Stimulated activated CD8-positive, alpha-beta memory T cell treated with anti-CD3 and anti-CD28 coated beads, Interleukin-15, amount 100 ng/mL, for 48 hours (primary cell): ENCODE results near the gene LYVE1.
"Not testable (repeated sequence)": the region's sequence is repeated elsewhere in the genome, so short reads cannot be mapped to it uniquely, and the experiment has no call there.

Experiments used
- DNase-seq, 2 donors: peaks; one replicate each; pipeline ENCODE4 v3.0.0-alpha.2; 2020; ENCODE audit warnings: low read depth in 2 of 2

Gene LYVE1, protein sequence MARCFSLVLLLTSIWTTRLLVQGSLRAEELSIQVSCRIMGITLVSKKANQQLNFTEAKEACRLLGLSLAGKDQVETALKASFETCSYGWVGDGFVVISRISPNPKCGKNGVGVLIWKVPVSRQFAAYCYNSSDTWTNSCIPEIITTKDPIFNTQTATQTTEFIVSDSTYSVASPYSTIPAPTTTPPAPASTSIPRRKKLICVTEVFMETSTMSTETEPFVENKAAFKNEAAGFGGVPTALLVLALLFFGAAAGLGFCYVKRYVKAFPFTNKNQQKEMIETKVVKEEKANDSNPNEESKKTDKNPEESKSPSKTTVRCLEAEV

DNA sequence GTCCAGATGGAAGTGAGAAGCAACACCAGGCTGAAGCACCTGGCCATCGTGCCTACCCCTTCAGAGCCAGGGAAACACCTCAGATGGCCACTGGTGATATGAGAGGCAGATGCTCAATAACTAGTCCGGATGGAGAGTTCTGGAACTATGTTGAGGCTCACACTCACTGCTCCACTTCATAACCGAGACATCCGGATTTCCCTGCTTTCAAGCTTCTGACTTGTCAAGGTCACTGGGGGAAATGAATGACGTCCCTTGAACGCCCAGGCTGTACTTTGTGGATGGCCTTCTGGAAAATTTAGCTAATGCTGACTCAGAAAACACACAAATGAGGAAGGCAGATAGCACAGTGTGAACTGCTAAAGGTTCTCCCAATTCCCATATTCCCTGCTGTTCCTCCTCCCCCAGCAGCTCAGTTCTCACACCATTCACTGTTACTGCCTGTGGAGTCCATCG lies at the start of gene LYVE1:
LYVE1 (minus strand) TSS at position 180 of the 456 bp plus-strand sequence; CDS start at position 47, 133 bp downstream.
- DNase-seq = no peak

- DNase-seq = no peak
These were observed 49.1 kb upstream of the LYVE1 start for GRCh38 chr11:10617551-10617950.

DNA sequence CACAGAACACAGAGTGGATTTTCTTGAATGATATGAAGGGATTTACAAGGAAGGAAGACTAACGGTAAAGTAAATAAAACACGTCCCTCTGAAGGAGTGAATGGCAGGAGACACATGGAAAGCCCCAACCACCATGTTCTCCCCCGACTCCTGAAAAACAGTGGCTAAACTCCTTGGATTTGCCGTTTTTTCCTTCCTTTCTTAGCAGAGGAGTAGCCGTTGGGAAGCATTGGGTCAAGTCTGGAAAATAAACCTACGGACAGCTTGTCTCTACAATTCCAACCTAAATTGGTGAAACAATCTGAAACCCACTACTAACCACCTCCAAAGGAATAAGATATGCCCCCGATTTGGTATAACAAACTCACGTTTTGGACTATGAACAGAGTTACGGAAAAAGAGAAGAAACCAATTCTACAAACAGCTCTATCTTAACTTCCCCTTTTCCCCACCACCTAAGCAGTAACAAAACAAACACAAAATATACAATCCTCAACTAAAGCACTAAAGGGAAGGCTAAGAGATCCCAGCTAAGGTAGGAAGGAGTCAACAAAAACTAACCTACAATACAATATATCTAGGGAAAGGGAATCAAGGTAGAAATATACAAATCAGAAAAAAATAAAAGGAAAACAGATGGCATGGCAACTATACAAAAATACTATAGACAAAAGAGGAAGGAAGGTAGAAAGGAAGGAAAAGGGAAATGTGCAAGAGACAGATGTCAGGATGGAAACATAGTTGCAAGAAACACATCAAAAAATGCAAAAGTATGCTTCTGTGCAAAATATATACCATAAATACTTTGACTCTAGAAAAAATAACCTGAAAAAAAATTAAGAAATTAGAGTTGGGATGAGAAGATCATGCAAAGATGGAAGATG lies 43.8 kb upstream of the LYVE1 start:
- DNase-seq = no peak

DNA sequence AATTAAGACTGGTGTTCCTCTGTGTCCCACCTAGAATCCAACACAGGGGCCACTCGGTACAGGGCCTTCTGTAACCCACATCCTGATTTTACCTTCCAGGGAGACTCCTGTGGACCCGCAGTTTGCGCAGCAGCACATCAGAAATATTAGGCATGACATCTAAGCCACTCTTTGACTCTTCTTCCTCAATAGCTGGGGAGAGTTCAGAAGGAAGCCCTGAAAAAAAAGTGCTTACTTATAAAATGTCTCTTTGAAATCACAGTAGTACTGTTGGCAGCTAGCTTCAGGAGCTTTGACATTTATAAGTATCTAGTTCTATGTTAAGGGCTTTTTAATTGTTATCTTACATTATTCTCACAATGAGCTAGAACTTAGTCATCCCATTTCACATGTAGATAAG lies 41.2 kb upstream of the LYVE1 start:
- DNase-seq = no peak

DNA sequence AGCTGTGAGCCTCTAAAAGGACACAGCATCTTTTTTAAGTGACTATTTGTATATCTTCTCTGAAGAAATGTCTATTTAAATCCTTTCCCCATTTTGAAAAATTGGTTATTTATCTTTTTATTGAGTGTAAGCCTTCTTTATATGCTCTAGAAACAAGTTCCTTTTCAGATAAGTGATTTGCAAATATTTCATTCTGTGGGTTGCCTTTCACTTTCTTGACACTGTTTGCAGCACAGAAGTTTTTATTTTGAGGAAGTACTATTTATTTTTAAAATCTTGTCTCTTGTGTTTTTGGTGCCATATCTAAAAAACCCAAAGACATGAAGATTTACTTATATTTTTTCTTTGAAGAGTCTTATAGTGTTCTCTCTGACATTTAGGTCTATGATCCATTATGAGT lies 40.1 kb upstream of the LYVE1 start:
- DNase-seq = no peak

- DNase-seq = no peak
These were observed 39.1 kb upstream of the LYVE1 start for GRCh38 chr11:10607462-10608132.

DNA sequence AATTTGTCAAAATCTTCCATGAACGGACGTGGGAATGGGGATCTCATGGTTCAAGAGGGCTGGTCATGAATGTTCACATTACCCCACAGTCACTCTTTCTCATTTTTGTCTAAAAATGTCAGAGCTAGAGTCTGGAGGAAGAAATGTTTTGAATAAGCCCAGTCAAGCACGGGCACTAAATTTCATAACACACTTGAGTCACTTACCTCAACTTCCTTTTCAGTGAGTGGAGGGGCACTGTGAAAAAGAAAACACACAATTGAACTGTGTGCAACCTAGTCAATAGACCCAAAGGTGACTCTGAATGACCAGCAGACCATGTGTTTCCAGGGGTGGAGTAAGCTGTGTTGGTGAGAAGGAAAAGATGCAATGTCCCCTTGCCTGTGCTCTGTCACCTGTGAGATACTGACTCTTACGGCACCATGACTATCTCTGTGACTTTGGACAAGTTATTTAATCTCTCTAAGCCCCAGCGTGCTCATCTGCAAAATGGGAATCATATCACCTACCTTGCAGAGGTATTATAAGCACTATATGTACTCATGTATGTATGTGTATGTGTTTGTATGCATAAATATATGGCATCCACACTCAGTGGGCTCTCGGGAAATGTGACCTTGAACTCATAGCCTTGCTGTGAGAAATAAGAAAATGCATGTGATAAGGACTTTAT lies 38.2 kb upstream of the LYVE1 start:
- no peak for DNase-seq

- no peak for DNase-seq
These were observed 37.5 kb upstream of the LYVE1 start for GRCh38 chr11:10605941-10606381.

DNA sequence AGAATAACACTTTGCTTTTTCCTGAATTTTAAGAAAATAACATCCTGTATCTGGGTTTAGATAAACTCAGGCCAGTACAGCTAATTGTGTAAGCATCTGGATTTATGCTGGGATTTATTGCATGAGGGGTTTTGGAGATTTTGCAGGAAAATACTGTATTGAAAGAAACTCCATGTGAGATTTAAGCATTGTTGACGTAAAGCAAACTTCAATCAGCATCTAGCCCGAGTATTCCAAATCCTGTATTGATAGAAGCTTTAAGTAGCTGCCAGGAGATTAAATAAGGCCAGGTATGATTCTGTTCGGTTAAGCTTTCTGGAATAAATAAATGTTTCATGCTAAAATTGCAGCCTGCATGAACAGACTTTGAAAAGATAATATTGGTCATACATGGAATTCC lies 36.3 kb upstream of the LYVE1 start:
- DNase-seq = no peak

DNA sequence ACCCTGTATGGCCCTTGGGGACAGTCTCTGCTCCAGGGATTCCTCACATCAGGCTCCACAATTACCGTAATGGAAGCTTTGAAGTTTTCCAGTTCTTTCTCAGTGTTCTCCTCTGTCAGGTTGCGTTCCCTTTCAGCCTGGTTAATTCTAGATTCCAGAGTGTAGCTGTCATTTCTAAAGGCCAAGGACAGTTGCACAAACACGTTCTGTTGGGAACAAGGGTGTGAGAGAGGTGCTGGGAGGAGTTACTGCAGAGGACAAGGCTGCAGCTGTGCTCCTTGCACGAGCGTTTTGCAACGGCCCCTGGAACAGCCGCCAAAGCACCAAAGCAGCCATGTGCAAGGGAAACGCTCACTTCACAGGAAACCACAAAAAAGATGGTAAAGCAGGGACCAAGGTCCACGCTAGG lies 35.9 kb upstream of the LYVE1 start:
- DNase-seq = no peak

- DNase-seq = no peak
These were observed 35.3 kb upstream of the LYVE1 start for GRCh38 chr11:10603721-10604297.

GRCh38 chr11:10602945-10603344 lies 34.5 kb upstream of the LYVE1 start:
- no peak for DNase-seq

DNA sequence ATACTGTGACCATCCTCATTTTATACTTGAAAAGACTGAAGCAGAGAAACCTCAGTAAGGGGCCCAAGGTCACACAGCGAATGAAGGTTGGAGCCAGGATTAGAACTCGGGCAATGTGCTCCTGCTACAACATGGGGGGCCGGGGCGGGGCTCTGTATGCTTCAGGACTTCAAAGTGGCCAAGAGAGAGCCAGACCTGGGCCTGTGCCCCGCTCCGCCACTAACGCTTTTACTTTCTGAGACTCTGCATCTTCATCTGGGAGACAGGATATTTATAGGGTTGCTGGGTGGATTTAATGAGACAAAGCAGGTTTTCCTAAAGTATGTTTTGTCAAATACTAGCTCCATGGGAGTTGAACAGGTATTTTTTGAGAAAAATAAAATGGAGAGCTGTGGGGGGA lies 33.9 kb upstream of the LYVE1 start:
- no peak for DNase-seq

GRCh38 chr11:10601837-10602236 lies 33.4 kb upstream of the LYVE1 start:
- DNase-seq = no peak

DNA sequence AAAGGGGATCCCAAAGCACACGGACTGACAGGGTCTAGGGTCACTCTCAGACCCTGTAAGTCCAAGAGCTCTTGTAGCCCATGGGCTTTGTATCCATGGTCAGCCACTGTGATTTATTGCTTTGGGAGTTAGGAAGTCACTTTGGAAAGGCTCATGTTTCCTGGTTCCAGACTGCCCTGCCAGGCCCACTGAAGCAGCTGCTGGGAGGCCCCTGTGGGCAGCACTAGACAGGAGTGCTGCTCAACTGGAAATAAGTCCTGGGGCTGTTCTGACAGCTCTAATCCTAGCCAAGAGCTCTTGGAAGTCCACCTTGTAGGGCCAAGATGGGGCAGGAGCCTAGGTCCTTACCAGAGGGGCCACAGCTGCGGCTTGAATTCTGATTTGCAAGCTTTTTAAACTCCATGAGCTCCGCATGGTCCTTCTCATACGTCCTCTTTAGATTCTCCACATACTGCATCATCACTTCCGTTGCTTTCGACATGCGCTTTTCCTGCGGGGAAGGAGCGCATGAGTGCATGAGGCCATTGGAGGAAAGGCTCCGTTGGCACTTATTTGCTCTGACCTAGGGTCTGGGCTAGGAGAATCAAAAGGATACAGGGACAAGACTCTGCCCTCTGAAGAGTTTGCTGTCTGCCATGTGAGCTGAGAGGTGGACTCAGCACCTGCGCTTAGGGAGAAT lies 32.2 kb upstream of the LYVE1 start:
- DNase-seq = no peak

DNA sequence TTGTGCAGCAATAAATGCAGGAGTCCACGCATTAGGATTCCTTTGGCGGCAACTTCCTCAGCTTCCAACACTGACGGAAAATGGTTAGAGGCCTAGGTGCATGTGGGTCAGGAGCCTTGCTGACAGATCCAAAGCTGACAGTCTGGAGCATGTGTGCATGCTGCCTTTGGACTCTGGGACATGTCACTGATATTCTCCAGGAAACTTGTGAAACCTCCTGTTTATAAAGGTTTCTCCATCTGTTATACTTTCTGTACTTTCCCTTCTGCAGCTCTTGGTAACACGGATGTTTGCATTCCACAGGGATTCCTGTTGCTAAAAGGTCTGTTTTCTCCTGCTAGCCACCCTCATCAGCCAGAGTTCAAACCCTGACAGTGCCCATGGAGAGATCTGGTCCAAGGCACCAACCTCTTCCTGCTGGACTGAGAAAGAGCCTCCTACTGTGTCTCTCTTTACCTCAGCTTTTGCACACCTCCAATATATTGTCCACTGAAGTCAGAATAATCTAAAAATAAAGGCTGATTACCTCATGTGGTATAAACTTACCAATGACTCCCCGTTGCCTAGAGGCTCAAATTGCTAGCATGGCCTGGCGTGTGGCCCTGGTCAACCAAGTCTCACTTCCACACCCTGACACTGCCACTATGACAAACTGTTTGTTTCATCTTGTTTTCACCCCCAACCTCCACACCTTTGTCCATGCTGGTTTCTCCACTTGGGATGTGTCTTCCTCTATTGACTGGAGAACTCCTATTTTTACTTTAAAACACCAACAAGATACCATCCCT lies 31.1 kb upstream of the LYVE1 start:
- no peak for DNase-seq

- no peak for DNase-seq
These were observed 30.4 kb upstream of the LYVE1 start for GRCh38 chr11:10598816-10599215.

DNA sequence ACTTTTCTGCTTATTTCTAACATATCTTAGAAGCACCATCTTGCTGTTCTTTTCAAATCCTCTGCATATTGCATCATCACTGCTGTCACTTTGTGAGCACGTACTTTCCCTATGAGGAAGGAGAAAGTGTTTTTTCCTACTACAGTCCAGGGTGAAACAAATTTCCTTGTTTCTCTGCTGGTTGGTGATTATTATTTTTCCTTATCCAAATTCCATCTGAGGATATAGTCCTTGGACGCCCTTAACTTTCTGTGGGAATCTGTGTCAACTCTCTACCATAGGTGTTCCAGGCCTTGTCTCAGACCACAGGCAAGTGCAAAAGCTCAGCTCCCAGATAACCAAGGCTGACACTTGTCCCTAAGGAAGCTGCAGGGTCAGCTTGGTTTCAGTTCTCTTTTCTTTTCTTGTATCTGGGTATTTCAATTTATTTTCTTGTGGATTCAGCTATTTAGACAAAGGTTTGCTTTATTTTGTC lies 29.4 kb upstream of the LYVE1 start:
- DNase-seq = no peak

GRCh38 chr11:10595840-10596239 lies 27.4 kb upstream of the LYVE1 start:
- DNase-seq = not testable (repeated sequence)

DNA sequence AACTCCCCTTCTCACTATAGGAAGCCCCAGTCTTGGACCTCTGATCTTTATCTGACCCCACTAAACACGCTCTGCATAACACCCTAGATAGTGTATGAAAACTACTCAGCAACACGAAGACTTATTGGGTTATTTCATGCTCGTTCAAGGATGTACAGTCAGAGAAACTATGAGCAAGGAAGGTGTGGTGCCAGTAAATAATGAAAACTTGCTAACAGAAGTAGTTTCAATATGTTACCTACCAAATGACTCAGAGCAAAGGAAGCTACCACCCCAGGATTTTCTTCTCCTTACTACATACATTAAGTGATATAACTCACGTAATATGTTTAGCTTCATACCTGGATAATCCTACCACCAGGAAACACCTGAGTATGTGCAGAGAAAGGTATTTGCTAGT lies 25.9 kb upstream of the LYVE1 start:
- DNase-seq = no peak
